Measurements from ENCODE around the gene SRRM2.

SRRM2 gene

DNA sequence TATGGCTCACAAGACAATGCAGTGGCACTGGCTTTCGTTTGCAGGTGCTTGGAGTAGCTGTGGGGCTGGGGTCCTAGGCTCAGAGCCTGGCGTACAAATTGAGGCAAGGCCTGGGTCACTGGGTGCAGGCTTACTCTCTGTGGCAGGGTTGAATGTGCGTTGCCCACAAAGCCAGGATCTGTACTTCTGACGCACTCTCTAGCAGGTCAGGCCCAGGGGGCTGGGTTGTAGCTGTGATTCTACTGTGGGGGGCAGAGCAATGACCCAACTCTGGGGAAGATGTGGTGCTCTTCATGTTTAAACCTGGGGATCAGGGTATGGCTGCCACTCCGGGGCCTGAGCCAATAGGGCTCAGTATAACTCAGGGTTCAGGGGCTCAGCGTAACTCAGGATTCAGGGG is 58.2 kb downstream of the SRRM2 start:
- CTCF ChIA-PET = interaction anchor here (1.2 kb wide), 1 partner anchor 28 kb away, joined by 3 read pairs; no protein-coding TSS in a partner anchor
- WGBS (ENCODE audit: insufficient coverage) = 98% methylated on average over 6 of the region's 6 CpGs
- H3K27ac ChIP-seq (ENCODE audit: insufficient read depth in 1 of 2, low read depth in 1 of 2, low read length in 2 of 2, poor library complexity in 1 of 2, severe bottlenecking in 2 of 2) = no peak overlapping the region

DNA sequence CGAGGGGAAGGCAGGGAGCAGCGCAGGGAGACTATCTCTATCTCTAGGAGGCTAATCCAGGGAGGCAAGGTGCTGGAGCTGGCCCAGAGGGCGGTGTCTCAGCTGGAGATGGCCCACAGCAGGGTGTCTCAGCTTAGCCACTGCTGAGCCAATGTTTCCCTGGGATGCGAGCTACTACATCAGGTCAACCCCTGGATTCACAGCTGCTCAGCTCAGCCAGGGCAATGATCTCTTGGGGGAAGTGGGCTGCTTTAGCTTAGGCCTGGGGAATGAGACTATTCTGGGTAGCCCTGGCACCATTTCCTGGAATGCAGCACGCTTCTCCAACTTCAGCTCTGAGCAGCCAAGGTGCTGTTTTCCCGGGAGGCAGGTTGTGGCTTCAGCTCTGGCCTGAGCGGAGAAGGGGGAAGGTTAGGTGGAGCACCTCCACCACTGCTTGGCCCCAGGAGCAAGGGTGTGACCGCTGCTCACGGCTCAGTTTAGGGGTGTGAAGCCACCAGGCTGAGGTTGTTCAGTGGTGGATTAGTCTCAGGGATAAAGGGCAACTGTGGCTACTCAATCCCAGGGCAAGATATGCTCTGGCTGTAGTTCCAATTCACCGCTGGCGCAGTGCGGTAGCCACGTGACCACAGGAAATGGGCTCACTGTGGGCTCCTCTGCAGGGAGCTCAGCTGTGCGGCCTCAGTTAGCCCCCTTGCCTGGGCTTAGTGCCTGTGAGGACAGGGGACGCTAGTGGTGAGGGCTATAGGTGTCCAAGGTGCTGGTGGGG is 59.4 kb downstream of the SRRM2 start:
- WGBS (ENCODE audit: insufficient coverage) = 94% methylated on average over 11 of the region's 15 CpGs
- ChIA-PET CTCF (interaction anchor here (1.2 kb wide), 1 partner anchor 115 kb away, joined by 3 read pairs; no protein-coding TSS in a partner anchor), POLR2A (no interaction called here)
- Histone ChIP-seq H3K36me3 (ENCODE audit: control insufficient read depth in 4 of 4, insufficient read depth in 4 of 4, low read length in 3 of 4) (no peaks in the 10 kb centered on the region), H3K27me3 (replicated peaks in 2 of 5; ENCODE audit: control insufficient read depth in 4 of 5, insufficient read depth in 5 of 5, low read length in 4 of 5) (peaks cover 0 to 5% (median 3%) of the 10 kb centered on the region in 5 experiments), H3K9me3 (ENCODE audit: control extremely low read depth in 1 of 5, control insufficient read depth in 4 of 5, insufficient read depth in 2 of 5, low read depth in 1 of 5, low read length in 4 of 5) (no peaks in the 10 kb centered on the region), H3K4me3 (ENCODE audit: control insufficient read depth in 1 of 7, extremely low read depth in 1 of 7, insufficient read depth in 4 of 7, low read depth in 2 of 7, low read length in 6 of 7) (no peak overlapping the region), H3K27ac (ENCODE audit: insufficient read depth in 1 of 2, low read depth in 1 of 2, low read length in 2 of 2, poor library complexity in 1 of 2, severe bottlenecking in 2 of 2) (no peak overlapping the region), H3K4me1 (ENCODE audit: control extremely low read depth in 1 of 4, control insufficient read depth in 4 of 4, insufficient read depth in 4 of 4, low read length in 3 of 4) (no peaks in the 10 kb centered on the region)
- no peak for DNase-seq

More for the DNA sequence above, 58.2 kb downstream of the SRRM2 start:
- Histone ChIP-seq H3K36me3 (ENCODE audit: control insufficient read depth in 4 of 4, insufficient read depth in 4 of 4, low read length in 3 of 4) (no peaks in the 10 kb centered on the region), H3K9me3 (ENCODE audit: control extremely low read depth in 1 of 5, control insufficient read depth in 4 of 5, insufficient read depth in 2 of 5, low read depth in 1 of 5, low read length in 4 of 5) (peaks cover 0 to 2% (median 0%) of the 10 kb centered on the region in 5 experiments), H3K27me3 (replicated peaks in 2 of 5; ENCODE audit: control insufficient read depth in 4 of 5, insufficient read depth in 5 of 5, low read length in 4 of 5) (peaks cover 0 to 7% (median 4%) of the 10 kb centered on the region in 5 experiments), H3K4me1 (ENCODE audit: control extremely low read depth in 1 of 4, control insufficient read depth in 4 of 4, insufficient read depth in 4 of 4, low read length in 3 of 4) (no peaks in the 10 kb centered on the region), H3K4me3 (ENCODE audit: control insufficient read depth in 1 of 7, extremely low read depth in 1 of 7, insufficient read depth in 4 of 7, low read depth in 2 of 7, low read length in 6 of 7) (no peak overlapping the region)
- no peak for DNase-seq
- POLR2A ChIA-PET = no interaction called here

DNA sequence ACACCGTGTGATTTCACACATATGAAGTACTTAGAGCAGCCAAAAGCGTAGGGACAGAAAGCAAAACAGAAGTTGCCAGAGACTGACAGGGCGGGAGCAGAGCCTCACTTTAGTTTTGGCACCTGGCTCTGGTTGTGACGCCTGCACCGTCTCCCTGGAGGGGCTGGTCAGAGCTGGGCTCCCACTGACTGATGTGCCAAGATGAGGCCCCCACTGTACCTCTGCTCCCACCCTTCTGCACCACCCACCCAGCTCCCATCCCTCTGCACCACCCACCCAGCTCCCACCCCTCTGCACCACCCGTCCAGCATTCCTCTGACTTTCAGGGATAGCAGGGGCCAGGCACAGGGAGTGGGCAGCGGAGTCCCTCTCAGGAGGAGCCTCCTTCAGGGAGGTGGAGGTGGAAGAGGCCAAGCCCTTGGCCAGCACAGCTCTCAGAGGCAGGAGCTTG is 61.4 kb downstream of the SRRM2 start:
- CTCF ChIA-PET = interaction anchor here (0.7 kb wide), 1 partner anchor 25 kb away, joined by 3 read pairs; no protein-coding TSS in a partner anchor
- Histone ChIP-seq H3K27me3 (replicated peaks in 2 of 5; ENCODE audit: control insufficient read depth in 4 of 5, insufficient read depth in 5 of 5, low read length in 4 of 5) (peaks cover 0 to 5% (median 3%) of the 10 kb centered on the region in 5 experiments), H3K27ac (ENCODE audit: insufficient read depth in 1 of 2, low read depth in 1 of 2, low read length in 2 of 2, poor library complexity in 1 of 2, severe bottlenecking in 2 of 2) (no peak overlapping the region), H3K4me1 (ENCODE audit: control extremely low read depth in 1 of 4, control insufficient read depth in 4 of 4, insufficient read depth in 4 of 4, low read length in 3 of 4) (no peaks in the 10 kb centered on the region), H3K9me3 (ENCODE audit: control extremely low read depth in 1 of 5, control insufficient read depth in 4 of 5, insufficient read depth in 2 of 5, low read depth in 1 of 5, low read length in 4 of 5) (no peaks in the 10 kb centered on the region), H3K36me3 (ENCODE audit: control insufficient read depth in 4 of 4, insufficient read depth in 4 of 4, low read length in 3 of 4) (no peaks in the 10 kb centered on the region), H3K4me3 (ENCODE audit: control insufficient read depth in 1 of 7, extremely low read depth in 1 of 7, insufficient read depth in 4 of 7, low read depth in 2 of 7, low read length in 6 of 7) (no peak overlapping the region)
- 88% methylated on average over 5 of the region's 7 CpGs for WGBS (ENCODE audit: insufficient coverage)
- POLR2A ChIA-PET = no interaction called here
- no peak for DNase-seq

DNA sequence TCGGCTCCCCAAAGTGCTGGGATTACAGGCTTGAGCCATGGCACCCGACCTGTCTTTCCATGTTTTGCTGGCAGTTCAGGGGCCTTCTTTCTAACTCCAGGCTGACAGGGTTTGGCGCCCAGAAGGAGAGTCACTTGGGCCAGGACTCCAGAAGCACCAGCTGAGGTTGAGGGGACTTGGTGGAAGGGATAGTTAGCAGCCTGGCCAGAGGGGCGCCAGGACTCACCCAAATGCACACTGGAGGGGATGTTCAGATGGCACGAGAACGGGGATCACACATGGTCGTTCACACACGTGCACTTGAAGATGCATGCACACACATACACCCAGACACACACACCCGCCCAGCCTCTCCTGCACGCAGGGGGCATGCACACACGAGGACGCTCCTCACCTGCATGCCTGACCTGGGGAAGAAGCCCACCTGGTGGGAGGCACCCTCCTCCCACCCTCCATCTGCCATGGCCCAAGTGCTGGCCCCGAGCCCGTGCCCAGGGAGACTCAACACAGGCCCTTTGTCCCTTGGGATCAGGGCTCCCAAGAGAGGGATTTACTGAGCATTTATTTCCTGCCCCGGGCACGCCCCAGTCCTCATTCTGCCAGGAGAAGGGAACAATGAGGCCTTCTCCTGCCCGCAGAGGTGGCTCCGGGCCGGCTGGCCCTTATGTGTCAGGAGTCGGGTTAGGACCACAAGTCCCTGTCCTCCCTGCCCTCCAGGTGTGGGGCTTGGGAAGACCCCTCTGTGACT is 62.3 kb downstream of the SRRM2 start:
- CTCF ChIA-PET = interaction anchor here (0.7 kb wide), 1 partner anchor 24 kb away, joined by 3 read pairs; no protein-coding TSS in a partner anchor
- POLR2A ChIA-PET = no interaction called here
- Histone ChIP-seq H3K27me3 (replicated peaks in 2 of 5; ENCODE audit: control insufficient read depth in 4 of 5, insufficient read depth in 5 of 5, low read length in 4 of 5) (peaks cover 0 to 5% (median 3%) of the 10 kb centered on the region in 5 experiments), H3K27ac (ENCODE audit: insufficient read depth in 1 of 2, low read depth in 1 of 2, low read length in 2 of 2, poor library complexity in 1 of 2, severe bottlenecking in 2 of 2) (no peak overlapping the region), H3K4me3 (ENCODE audit: control insufficient read depth in 1 of 7, extremely low read depth in 1 of 7, insufficient read depth in 4 of 7, low read depth in 2 of 7, low read length in 6 of 7) (no peak overlapping the region), H3K9me3 (ENCODE audit: control extremely low read depth in 1 of 5, control insufficient read depth in 4 of 5, insufficient read depth in 2 of 5, low read depth in 1 of 5, low read length in 4 of 5) (no peaks in the 10 kb centered on the region), H3K4me1 (ENCODE audit: control extremely low read depth in 1 of 4, control insufficient read depth in 4 of 4, insufficient read depth in 4 of 4, low read length in 3 of 4) (no peaks in the 10 kb centered on the region), H3K36me3 (ENCODE audit: control insufficient read depth in 4 of 4, insufficient read depth in 4 of 4, low read length in 3 of 4) (no peaks in the 10 kb centered on the region)
- no peak for DNase-seq
- 95% methylated on average over 13 of the region's 20 CpGs for WGBS (ENCODE audit: insufficient coverage)

DNA sequence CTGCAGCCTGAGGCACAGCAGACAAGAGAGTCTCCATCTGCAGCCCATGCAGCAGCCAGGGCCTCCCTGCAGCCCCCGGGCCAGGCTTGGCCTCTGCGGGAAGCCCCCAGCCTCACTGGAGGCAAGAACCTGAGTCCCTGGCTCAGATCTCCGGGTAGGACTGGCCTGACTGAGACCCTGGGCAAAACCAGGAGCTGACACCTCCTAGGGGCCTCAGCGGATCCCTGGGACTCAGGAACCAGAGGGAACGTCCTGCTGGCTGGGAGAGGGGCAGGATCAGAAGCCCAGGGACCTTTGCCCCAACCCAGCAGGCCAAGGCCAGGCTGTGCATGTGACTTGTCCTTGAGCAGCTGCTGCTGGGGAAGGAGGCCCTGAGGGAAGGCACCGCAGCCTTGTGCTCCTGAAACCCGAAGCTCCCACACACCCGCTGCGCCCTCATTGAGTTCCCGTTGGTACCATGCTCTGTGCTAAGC is 62.9 kb downstream of the SRRM2 start:
- CTCF ChIA-PET = no interaction called here
- Histone ChIP-seq H3K27ac (ENCODE audit: insufficient read depth in 1 of 2, low read depth in 1 of 2, low read length in 2 of 2, poor library complexity in 1 of 2, severe bottlenecking in 2 of 2) (no peak overlapping the region), H3K9me3 (ENCODE audit: control extremely low read depth in 1 of 5, control insufficient read depth in 4 of 5, insufficient read depth in 2 of 5, low read depth in 1 of 5, low read length in 4 of 5) (no peaks in the 10 kb centered on the region), H3K4me1 (ENCODE audit: control extremely low read depth in 1 of 4, control insufficient read depth in 4 of 4, insufficient read depth in 4 of 4, low read length in 3 of 4) (no peaks in the 10 kb centered on the region), H3K36me3 (ENCODE audit: control insufficient read depth in 4 of 4, insufficient read depth in 4 of 4, low read length in 3 of 4) (no peaks in the 10 kb centered on the region), H3K4me3 (ENCODE audit: control insufficient read depth in 1 of 7, extremely low read depth in 1 of 7, insufficient read depth in 4 of 7, low read depth in 2 of 7, low read length in 6 of 7) (no peak overlapping the region), H3K27me3 (replicated peaks in 2 of 5; ENCODE audit: control insufficient read depth in 4 of 5, insufficient read depth in 5 of 5, low read length in 4 of 5) (peaks cover 0 to 3% (median 0%) of the 10 kb centered on the region in 5 experiments)
- POLR2A ChIA-PET = no interaction called here
- no peak for DNase-seq
- WGBS (ENCODE audit: insufficient coverage) = 99% methylated on average over 9 of the region's 10 CpGs

DNA sequence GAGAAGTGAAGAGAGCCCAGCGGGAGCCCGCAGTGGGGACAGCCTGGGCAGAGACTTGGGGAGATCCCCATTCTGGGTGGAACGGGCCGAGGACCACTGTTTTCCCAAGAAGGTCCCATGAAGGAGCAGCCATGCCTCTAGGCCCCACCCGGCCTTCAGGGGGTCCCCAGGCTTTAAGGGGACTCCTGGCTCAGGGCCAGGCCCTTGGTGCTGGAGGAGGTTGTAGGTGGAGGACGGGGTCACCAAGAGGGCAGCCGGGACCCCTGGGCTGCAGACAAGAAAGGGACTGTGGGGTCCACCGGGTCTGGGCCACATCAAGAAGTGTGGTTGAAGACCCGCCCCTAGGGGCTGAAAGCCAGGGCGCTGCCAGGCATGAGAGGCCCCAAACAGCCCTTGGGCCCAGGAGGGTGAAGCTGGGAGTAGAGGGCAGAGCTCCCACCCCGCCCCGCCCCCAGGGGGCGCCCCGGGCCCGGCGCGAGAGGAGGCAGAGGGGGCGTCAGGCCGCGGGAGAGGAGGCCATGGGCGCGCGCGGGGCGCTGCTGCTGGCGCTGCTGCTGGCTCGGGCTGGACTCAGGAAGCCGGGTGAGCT is 64.4 kb downstream of the SRRM2 start, which contains the start of gene PRSS21:
PRSS21 (plus strand) TSS at position 487 of the 589 bp plus-strand sequence; CDS start at position 519, 32 bp downstream.
- POLR2A ChIA-PET = no interaction called here
- Histone ChIP-seq H3K4me3 (ENCODE audit: control insufficient read depth in 1 of 7, extremely low read depth in 1 of 7, insufficient read depth in 4 of 7, low read depth in 2 of 7, low read length in 6 of 7) (peak within 1 kb of the TSS in 4 of 7 experiments; percentile 11 to 48 (median 28)), H3K9me3 (ENCODE audit: control extremely low read depth in 1 of 5, control insufficient read depth in 4 of 5, insufficient read depth in 2 of 5, low read depth in 1 of 5, low read length in 4 of 5) (no peaks in the 10 kb centered on the region), H3K4me1 (ENCODE audit: control extremely low read depth in 1 of 4, control insufficient read depth in 4 of 4, insufficient read depth in 4 of 4, low read length in 3 of 4) (no peaks in the 10 kb centered on the region), H3K27me3 (replicated peaks in 2 of 5; ENCODE audit: control insufficient read depth in 4 of 5, insufficient read depth in 5 of 5, low read length in 4 of 5) (no peaks in the 10 kb centered on the region), H3K36me3 (ENCODE audit: control insufficient read depth in 4 of 4, insufficient read depth in 4 of 4, low read length in 3 of 4) (no peaks in the 10 kb centered on the region), H3K27ac (ENCODE audit: insufficient read depth in 1 of 2, low read depth in 1 of 2, low read length in 2 of 2, poor library complexity in 1 of 2, severe bottlenecking in 2 of 2) (peak within 1 kb of the TSS in 1 of 2 experiments; percentile 49)
- CTCF ChIA-PET = interaction anchor here (0.6 kb wide), 1 partner anchor 67 kb away, joined by 4 read pairs; no protein-coding TSS in a partner anchor
- WGBS (ENCODE audit: insufficient coverage) = 60% methylated on average over 21 of the region's 28 CpGs
- DNase-seq = peak; percentile 59 to 70 (median 61)
